Eye (tissue), 1 donor: ENCODE measurements around the gene CDKN2B.

Experiments
- DNase-seq: peaks from one replicate; pipeline ENCODE4 v3.0.0-alpha.2; 2015

Gene CDKN2B

DNA sequence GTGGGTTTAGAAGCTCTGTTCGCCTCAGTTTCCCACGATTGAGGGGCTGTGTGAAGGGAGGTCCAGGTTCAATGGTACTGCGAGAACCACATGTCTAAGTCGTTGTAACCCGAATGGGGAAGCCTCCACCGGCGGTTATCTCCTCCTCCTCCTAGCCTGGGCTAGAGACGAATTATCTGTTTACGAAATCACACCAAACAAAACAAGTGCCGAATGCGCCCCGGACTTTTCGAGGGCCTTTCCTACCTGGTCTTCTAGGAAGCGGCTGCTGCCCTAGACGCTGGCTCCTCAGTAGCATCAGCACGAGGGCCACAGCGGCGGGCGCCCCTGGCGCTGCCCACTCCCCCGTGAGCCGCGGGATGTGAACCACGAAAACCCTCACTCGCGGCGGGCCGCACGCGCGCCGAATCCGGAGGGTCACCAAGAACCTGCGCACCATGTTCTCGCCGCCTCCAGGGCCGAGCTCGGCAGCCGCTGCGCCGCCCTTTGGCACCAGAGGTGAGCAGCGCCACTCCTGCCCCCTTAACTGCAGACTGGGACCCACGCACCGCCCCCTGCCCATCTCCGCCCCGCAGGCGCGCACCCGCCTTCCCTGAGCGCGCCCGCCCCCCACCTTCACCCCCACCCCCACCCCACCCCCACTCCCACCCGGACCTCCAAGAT is 15.1 kb downstream of the CDKN2B start, which contains the start of gene CDKN2A:
Gene CDKN2A, minus strand, starts transcription at position 500 of the 663 bp plus-strand sequence.
- DNase-seq: peak; percentile 55

DNA sequence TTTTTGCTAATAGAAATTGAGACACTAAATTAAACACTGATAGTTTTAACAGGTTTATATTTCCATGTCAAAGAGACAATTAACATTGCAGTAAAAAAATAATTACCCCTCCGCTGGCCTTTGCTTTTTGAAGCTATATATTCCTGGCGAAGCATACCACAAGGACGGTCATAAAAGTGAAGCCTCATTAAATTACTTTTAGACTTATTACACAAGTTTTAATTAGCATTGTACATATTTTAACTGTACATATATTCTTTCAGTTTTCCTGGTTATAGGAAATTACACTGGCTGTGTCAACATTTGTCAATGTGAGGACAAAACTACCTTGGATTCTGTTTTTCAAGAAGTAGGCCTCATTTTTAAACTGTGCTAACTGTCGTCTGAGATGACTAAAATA is 16.1 kb downstream of the CDKN2B start:
- no peak for DNase-seq

DNA sequence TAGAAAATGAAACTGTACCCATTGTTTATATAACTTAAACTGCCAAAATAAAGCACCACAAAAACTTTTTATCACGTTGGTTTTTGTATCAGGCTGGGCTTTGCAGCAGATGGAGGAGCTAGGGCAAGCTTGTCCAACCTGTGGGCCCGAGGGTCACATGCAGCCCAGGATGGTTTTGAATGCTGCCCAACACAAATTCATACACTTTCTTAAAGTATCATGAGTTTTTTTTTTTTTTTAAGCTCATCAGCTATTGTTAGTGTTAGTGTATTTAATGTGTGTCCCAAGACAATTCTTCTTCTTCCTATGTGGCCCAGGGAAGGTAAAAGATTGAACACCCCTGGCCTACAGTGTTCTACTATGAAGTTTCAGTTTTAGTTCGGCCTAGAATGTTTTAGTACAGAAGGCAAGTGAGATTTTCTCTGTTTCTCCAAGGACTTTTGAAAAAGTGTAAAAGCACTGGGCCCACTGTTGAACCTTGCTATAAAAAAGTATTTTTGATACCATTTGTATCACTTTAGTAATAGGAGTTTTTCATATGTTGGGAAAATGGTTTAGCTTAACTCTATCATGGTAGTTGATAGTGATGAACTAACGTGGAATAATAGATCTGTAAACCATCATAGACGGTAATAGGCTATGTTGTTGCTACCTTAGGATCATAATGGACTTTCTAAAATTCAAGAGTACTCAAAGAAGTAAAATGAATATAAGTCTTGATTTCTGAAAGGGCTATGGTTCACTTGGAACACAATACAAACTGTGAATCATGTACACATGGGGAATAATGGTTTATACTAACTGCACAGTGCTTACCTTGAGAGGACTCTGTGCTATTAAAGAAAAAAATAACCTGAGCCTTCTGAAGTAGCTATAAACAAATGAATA is 17.8 kb downstream of the CDKN2B start:
- DNase-seq: no peak

DNA sequence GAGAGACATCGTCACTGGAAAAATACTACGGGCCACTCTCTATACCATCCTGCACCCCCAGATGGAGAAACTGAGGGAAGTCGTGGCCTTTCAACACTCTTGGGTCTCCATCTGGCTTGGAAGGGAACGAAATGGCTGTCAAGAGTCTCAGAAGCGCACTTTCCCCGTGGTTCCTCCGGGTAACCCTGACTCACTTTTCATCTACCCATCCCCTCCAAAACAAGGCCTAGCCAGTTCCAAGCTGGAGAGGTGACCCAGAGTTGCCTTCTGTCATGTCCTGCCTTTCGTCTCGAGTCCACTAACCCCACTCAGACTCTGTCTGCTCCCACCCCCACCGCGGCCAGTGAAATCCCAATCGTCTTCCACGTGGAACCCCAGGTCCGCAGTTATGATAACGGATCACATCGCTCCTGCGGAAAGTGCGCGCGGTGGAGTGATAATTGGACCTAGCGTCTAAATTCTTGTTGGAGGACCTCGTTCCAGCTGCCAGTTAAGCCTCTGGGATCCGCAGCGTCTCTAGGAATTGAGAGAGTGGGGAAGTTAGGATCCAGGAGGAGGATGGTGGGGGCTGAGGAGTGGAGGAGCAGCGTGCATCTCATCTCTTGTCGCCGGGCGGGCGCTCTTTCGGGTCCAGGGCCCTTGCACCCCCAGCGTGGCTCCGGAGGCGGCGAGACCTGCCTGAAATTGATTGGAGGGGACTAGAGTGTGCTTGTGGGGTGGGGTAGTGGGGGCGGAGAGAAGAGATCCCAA is 19.5 kb downstream of the CDKN2B start:
- peak; percentile 30 for DNase-seq

DNA sequence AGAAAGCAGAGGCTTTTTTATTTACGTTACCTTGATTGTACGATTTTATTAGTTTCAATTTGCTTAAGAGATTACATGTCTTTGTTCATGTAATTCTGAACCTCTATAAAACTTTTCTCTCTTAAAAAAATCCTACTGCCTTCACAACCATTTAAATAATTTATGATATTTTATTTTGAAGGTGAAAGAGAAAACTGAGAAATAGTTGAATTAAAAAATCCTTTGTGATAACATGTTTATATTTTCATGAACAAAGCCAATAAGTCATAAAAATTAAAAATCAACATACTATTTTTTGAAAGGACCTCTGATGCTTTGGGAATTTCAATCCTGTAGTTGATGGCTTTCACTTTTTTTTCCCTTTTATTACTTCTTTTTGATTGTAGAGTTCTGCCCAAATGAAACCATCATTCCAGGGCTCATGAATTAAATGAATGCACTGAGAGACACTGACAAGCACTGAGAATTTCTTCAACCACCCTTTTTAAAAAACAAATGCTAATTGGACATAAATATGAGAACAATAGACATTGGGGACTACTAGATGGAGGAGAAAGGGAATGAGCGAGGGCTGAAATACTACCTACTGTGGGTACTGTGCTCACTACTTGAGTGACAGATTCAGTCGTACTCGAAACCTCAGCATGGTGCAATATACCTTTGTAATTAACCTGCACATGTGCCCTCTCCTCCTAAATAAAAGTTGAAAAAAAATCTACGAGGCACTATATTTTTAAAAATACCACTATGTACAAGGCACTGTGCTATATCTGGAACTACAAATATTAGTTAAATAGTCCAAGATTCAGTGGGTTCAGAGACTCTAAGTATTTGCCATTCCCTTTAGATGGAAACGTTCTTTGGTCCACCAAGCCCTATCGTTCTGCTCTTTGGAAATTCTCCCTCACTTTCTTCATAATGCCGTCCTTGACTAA is 20.8 kb downstream of the CDKN2B start:
- DNase-seq: no peak

DNA sequence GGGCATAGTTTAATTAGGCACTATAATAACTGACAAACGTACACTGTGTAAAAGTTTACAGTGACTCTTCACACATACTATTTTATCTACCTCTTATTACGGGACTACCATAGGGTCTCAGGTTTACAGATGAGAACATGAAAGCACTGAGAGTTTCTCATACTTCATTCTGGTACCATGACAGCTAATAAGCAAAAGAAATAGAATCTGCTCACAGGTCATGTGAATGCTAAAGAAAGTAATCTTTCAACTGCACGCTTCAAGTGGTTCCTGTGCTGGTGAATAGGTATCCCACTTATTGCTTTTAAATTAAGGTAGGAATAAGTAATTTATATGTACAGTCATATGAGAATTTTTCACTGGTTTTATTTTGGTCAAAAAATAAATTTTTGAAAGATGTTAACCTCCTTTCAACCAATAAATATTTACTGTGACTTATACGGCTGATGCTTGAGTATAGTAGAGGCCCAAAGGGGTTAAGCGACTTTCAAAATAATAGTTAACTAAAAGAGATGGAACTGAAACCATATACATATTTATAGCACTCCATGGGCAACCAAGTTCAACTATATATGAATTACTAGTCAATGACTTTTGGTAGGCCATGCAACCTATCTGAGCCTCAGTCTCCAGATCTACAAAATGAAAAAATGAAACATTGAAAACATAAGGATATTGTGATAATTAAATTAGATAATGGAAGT is 23.0 kb downstream of the CDKN2B start:
- no peak for DNase-seq

DNA sequence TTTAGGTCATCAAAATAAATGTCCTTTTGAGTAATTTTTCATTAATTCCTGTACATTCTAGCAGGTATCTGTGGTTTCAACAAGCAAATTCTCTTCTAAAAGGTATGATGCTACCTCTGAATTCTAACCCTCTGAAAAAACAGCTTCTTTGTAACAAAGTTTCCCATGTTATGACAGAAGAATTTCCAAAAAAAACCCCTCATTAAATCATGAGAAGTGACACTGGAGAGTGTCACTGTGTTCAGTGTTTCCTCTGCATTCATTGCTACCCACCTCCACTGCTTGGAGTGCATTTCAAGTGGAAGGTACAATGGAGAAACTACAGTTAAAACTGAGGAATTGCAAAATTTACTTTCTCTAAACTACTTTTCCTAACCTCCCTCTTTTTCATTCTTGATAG is 25.0 kb downstream of the CDKN2B start:
- no peak for DNase-seq

DNA sequence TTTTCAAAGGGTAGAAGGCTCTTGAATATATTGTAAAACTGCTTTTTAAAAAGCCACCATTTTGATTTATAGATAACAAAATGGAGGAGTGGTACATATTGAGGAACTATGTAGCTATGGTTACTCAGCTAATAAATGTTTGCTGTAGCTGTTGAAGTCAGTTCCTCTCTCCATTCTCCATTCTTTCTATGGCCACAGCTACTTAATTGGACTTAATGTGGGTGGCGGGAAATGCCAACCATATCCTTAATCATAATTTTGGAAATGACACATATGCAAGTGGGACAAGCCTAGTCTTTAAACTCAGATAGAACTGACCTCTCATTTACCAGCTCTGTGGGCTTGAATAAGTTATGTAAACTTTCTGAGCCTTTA is 25.6 kb downstream of the CDKN2B start:
- DNase-seq: no peak

DNA sequence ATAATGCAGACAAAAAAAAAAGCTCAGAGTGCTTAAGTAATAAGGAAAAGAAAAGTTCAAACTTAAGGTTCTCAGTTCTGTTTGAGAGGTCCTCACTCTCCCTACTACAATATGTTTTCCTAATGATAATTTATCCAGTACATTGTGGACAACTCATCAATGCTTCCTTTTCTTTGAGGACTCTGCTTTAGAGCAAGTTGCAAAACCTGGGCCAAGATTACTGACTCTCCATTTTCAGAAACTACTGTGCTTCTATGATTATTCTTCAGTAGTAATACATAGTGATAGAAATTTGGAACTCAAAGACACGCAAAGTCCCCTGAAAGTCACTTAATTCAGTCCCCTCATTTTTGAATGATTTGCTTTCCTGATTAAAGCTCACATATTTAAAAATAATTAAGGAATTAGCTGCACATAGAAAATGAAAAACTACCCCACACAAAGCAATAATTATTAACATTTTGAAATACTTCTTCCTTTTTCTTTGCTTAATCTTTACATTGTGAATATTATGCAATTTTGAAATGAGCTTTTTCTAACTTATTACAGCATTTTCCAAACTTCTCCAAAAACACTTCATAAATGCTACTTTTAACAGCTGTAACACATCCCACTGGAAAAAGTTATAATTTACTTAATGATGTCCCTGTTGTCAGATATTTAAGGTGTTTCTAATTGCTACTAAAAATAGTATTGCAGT is 26.1 kb downstream of the CDKN2B start:
- no peak for DNase-seq

DNA sequence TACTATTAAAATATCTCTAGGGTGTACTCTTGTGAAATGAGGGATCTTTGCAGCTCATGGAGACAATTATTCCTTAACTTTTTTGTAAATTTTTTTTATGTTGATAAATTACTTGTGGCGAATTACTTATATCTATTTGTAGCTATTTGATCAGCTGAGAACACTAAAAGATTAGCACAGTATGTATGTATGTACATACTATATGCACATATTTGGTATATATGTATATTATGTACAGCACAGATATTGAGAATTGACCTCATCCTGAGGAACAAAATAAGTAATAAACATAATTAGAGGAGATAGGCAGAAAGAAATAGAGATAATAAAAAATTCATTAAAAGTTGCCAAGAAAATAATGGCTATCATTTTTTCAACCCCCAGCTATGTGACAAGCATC is 26.7 kb downstream of the CDKN2B start:
- no peak for DNase-seq

DNA sequence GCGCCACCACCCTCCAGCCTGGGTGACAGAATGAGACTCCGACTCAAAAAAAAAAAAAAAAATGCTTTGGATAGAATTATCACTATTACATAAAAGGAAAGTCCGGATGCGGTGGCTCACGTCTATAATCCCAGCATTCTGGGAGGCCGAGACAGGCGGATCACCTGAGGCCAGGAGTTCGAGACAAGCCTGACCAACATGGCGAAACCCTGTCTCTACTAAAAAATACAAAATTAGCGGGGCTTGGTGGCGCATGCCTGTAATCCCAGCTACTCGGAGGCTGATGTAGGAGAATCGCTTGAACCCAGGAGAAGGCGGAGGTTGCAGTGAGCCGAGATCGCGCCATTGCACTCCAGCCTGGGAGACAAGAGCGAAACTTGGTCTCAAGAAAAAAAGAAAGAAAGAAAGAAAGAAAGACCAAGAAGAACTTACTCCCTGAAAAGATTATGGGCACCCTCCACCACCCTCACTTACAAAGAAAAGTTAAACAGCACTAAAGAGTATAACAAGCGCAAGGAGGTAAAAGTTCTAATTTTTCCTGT is 32.7 kb downstream of the CDKN2B start:
- DNase-seq: peak; percentile 7

DNA sequence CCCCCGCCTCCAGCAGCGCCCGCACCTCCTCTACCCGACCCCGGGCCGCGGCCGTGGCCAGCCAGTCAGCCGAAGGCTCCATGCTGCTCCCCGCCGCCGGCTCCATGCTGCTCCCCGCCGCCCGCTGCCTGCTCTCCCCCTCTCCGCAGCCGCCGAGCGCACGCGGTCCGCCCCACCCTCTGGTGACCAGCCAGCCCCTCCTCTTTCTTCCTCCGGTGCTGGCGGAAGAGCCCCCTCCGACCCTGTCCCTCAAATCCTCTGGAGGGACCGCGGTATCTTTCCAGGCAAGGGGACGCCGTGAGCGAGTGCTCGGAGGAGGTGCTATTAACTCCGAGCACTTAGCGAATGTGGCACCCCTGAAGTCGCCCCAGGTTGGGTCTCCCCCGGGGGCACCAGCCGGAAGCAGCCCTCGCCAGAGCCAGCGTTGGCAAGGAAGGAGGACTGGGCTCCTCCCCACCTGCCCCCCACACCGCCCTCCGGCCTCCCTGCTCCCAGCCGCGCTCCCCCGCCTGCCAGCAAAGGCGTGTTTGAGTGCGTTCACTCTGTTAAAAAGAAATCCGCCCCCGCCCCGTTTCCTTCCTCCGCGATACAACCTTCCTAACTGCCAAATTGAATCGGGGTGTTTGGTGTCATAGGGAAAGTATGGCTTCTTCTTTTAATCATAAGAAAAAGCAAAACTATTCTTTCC is 34.2 kb downstream of the CDKN2B start:
- peak; percentile 73 for DNase-seq

DNA sequence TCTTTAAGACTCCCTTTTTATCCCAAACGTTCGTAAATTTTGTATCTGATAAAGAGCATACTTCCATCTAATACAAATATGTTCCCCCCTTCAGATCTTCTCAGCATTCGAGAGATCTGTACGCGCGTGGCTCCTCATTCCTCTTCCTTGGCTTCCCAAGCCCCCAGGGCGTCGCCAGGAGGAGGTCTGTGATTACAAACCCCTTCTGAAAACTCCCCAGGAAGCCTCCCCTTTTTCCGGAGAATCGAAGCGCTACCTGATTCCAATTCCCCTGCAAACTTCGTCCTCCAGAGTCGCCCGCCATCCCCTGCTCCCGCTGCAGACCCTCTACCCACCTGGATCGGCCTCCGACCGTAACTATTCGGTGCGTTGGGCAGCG is 34.8 kb downstream of the CDKN2B start:
- DNase-seq: peak; percentile 64

DNA sequence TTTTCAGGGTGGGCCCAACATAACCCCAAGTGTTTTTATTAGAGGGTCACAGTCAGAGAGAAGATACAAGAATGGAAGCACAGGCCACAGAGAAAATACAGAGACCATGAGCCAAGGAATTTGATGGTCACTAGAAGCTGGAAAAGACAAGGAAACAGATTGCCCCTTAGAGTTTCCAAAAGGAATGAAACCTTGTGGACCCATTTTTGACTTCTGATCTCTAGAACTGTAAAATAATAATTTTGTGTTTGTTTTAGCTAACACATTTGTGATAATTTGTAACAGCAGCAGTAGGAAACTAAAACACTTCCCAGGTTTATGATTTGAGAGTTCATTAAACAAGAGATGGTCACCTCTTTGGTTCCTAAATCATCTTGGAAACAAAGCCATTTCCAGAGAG is 36.7 kb downstream of the CDKN2B start:
- no peak for DNase-seq

DNA sequence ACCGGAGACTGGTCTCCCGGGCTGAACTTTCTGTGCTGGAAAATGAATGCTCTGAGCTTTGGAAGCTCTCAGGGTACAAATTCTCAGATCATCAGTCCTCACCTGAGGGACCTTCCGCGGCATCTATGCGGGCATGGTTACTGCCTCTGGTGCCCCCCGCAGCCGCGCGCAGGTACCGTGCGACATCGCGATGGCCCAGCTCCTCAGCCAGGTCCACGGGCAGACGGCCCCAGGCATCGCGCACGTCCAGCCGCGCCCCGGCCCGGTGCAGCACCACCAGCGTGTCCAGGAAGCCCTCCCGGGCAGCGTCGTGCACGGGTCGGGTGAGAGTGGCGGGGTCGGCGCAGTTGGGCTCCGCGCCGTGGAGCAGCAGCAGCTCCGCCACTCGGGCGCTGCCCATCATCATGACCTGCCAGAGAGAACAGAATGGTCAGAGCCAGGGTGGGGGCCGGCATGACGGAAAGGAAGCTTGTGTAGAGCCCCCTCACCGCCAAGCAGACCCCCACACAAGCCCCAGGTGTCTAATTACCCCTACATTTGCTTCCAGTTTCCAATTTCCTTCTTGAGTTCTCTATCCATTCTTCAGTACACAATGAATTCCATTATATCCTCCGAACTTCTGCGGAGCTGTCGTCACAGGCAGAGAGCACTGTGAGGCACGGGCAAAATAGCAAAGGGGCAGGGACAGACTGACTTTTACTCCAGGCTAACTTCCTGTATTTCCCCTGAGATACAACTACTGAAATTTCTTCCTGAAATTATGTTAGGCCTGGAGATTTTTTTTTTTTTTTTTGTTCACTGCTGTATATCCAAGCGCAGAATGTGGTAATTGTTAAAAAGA is 38.1 kb downstream of the CDKN2B start:
- peak; percentile 55 for DNase-seq

DNA sequence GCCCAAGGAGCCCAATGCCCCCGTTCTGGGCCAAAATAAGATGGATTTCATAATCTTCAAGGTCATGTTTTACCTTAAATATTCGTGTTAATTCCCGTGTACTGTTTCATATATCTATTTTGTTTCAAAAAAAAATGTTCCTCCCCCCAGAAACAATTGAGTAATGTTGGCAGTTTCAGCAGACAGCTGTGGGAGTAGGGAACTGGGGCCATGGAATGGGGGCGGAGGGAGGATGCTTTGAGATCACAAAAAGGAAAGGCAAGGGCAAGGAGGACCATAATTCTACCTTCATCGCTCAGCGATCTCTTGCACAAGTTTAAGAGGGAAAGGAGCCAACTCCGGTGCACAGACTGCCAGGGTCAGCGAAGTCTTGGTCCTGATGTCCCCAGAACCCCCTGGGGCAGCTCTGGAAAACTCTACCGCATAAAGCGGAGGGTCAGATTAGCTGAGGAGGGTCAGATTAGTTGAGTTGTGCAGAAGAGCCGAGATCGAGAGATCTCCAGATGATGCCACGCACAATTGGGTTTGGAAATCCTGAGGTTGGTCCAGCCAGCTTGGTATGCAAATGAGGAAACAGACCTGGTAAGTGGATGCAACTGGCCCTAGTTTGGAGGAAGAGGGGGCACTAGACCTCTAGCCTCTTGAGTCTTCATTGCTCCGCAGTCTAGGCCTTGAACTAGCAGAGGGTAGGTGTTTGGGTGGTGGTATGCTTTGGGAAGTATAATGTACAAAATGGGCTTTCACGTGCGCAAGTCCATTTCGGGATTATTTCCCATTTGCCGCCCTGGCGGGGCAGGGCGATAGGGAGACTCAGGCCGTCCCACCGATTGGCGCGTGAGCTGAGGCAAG is 38.9 kb downstream of the CDKN2B start:
- DNase-seq: peak; percentile 47

DNA sequence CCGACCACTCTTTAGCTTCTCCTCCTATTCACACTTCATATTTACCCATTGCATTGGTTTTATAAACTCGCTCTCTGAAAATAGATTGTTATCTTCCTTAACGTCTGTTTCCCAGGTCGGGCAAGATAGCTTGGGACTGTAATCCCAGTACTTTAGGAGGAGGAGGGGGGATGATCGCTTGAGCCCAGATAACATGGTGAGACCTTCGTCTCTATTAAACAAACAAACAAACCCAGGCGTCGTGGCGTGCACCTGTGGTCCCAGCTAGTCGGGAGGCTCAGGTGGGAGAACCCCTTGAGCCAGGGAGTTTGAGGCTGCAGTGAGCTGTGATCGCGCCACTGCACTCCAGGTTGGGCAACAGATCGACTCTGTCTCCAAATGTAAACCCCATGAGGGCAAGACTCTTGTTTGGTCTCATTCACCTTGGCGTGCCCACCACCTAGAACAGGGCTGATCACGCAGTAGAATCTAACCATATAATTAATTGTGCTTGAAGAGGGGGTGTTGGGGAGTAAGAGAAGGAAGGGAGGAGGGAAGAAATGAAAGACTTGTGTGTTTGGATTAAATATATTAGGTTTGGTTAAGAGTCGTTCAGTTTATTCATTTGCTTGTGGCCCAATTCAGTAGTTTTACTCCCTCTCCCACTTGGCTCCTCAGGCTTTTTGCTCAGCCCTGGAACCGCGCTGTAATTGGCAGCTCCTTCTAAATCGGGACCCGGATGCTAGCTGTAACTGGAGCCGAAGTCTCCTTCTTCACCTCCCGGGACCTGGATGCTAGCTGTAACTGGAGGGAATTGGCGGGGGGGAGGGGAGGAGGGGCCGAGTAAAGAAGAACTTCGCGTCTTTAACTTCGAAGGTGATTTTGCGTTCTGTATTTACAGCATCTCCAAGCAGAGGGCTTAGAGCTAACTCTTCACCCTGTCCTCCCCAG is 39.8 kb downstream of the CDKN2B start:
- peak; percentile 47 for DNase-seq
